Lung (tissue), 12 donors: ENCODE measurements around the gene DBN1. TPM values are rescaled to one million over a fixed set of nuclear protein-coding genes. Genes with fewer than 3 reads are reported as not detected.

ENCODE experiments used
- ATAC-seq: fragments of 200-7000 bp; cut with Tn5 transposase; one replicate; pipeline ENCODE4 v1.9.1; 2020; ENCODE audit warnings: moderate number of reproducible peaks; ENCODE audit not compliant: insufficient read depth, low FRiP score
- DNase-seq, 3 donors: peaks; one replicate each; pipeline ENCODE4 v3.0.0-alpha.2; 2013 to 2017
- H3K27ac ChIP-seq, 2 donors: one replicate each; pipeline ENCODE4 v1.5.1; 2013; ENCODE audit warnings: mild to moderate bottlenecking in 2 of 2, moderate library complexity in 2 of 2, control low read depth in 1 of 2, inconsistent platforms in 1 of 2, low read depth in 1 of 2, low read length in 1 of 2
- H3K27me3 ChIP-seq, 3 donors: one replicate each; pipeline ENCODE4 v1.5.1; 2013; ENCODE audit warnings: low read length in 2 of 3; ENCODE audit not compliant: control insufficient read depth in 3 of 3, insufficient read depth in 3 of 3
- H3K36me3 ChIP-seq, 4 donors: one replicate each; pipeline ENCODE4 v1.5.1; 2013; ENCODE audit warnings: low read length in 4 of 4, mild to moderate bottlenecking in 1 of 4, moderate library complexity in 1 of 4; ENCODE audit not compliant: control insufficient read depth in 4 of 4, insufficient read depth in 4 of 4
- H3K4me1 ChIP-seq, 5 donors: one replicate each; pipeline ENCODE4 v1.5.1; 2013; ENCODE audit warnings: low read length in 5 of 5, mild to moderate bottlenecking in 2 of 5, moderate library complexity in 1 of 5; ENCODE audit not compliant: control insufficient read depth in 5 of 5, insufficient read depth in 5 of 5
- H3K4me3 ChIP-seq: one replicate; pipeline ENCODE4 v1.5.1; 2013; ENCODE audit warnings: mild to moderate bottlenecking, control low read depth, moderate library complexity
- H3K9ac ChIP-seq, 2 donors: one replicate each; pipeline ENCODE4 v1.5.1; 2013; ENCODE audit warnings: low read length in 2 of 2, control low read depth in 1 of 2; ENCODE audit not compliant: insufficient read depth in 1 of 2
- H3K9me3 ChIP-seq, 4 donors: one replicate each; pipeline ENCODE4 v1.5.1; 2013; ENCODE audit warnings: low read length in 3 of 4, mild to moderate bottlenecking in 1 of 4, moderate library complexity in 1 of 4; ENCODE audit not compliant: control insufficient read depth in 4 of 4, insufficient read depth in 3 of 4
- WGBS, 2 donors: extraction: QIAGEN DNeasy Blood & Tissue Kit; methylation state at CpG; one replicate each; pipeline ENCODE4 v1.1.7; 2013; 5-methylcytosine and 5-hydroxymethylcytosine counted together
- polyA plus RNA-seq, 2 donors: library from polyadenylated mRNA; stranded (reverse); fragments of 200-250 nt; gene quantifications; one replicate each; pipeline ENCODE4 v1.2.1, GENCODE V29; 2013
- total RNA-seq, 2 donors: library from RNA; depleted of rRNA in 1 of 2; stranded (reverse); fragments of >200 nt in 1 of 2; gene quantifications; one replicate each; pipeline ENCODE4 v1.2.1, GENCODE V29; 2014 to 2021
- TF ChIP-seq, protein P1 (sequence below): IDR thresholded peaks from 2 replicates; pipeline ENCODE4 v1.5.1; 2012; ENCODE audit warnings: mild to moderate bottlenecking; ENCODE audit errors: control extremely low read depth, extremely low read depth
- donor health status: control.
- donor health status: control.
- donor health status: Bipolar disorder and iron deficiency.
- donor health status: healthy.
- donor health status: DM: yes; HTN: yes; CAD: no.

DBN1 gene
- total and polyA plus RNA-seq, 4 donors: 18.7 to 38.3 (median 30.3) TPM

DNA sequence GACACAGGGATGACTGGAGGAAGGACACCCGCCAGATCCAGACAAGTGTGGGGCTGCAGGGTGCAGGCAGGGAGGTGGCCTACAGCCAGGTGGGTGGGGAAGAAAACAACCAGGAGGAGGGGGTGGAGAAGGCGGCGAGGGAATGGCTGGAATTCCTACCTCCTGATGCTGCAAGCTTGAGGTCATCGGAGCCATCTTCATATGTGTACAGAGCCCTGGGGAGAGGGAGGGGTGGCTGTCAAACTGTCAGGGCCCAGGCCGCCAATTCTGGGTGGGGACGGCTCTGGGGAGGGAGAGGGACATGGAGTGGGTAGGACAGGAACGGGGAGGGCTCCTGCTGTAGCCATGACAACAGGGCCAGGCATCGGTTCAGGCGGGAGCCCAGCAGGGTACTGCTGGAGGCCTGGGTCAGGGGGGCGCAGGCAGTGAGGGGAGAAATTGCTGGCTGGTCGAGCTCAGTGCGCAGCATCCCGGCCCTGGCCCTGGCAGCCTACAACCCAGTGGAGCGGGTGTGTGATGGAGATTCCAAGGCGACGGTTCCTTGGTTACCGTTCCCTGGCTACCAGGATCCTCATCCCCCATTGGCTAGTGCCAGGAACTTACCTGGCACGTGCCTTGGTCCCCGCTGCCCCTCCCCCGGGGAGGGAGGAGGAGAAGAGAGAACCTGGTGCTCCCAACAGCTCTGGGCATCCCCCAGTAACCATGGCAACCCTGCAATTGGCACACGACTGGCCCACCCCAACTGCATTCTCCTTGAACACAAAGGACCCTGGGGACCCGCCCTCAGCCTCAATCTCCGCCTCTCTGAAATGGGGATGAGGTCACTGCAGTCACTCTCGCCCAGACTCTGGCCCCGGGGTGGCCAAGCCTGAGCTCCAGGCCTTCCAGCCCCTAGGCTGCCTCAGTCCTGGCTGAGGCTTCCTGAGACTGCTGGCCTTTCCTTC is 4.5 kb downstream of the DBN1 start:
- H3K4me1 ChIP-seq: peaks cover 0 to 25% (median 10%) of the 10 kb centered on the region in 5 donors
- no peak overlapping the region for H3K9ac ChIP-seq
- TF ChIP-seq, protein P1, sequence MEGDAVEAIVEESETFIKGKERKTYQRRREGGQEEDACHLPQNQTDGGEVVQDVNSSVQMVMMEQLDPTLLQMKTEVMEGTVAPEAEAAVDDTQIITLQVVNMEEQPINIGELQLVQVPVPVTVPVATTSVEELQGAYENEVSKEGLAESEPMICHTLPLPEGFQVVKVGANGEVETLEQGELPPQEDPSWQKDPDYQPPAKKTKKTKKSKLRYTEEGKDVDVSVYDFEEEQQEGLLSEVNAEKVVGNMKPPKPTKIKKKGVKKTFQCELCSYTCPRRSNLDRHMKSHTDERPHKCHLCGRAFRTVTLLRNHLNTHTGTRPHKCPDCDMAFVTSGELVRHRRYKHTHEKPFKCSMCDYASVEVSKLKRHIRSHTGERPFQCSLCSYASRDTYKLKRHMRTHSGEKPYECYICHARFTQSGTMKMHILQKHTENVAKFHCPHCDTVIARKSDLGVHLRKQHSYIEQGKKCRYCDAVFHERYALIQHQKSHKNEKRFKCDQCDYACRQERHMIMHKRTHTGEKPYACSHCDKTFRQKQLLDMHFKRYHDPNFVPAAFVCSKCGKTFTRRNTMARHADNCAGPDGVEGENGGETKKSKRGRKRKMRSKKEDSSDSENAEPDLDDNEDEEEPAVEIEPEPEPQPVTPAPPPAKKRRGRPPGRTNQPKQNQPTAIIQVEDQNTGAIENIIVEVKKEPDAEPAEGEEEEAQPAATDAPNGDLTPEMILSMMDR: no peak
- no peak overlapping the region for H3K4me3 ChIP-seq
- H3K9me3 ChIP-seq: peaks cover 0 to 4% (median 0%) of the 10 kb centered on the region in 4 donors
- H3K27ac ChIP-seq: no peak overlapping the region
- no peak for ATAC-seq
- DNase-seq: no peak
- WGBS, 2 donors: 77 to 87% methylated on average over 24 of the region's 25 CpGs
- H3K36me3 ChIP-seq: peaks cover 0 to 36% (median 18%) of the 10 kb centered on the region in 4 donors
- no peaks in the 10 kb centered on the region for H3K27me3 ChIP-seq

- Histone ChIP-seq H3K27me3 (no peaks in the 10 kb centered on the region), H3K9me3 (peaks cover 0 to 4% (median 0%) of the 10 kb centered on the region in 4 donors), H3K9ac (no peak overlapping the region), H3K4me3 (no peak overlapping the region), H3K36me3 (peaks cover 0 to 36% (median 20%) of the 10 kb centered on the region in 4 donors), H3K27ac (no peak overlapping the region), H3K4me1 (peaks cover 0 to 25% (median 10%) of the 10 kb centered on the region in 5 donors)
- WGBS, 2 donors: 93 to 100% methylated on average over 2 of the region's 2 CpGs
- TF ChIP-seq, protein P1: no peak
- no peak for DNase-seq
- no peak for ATAC-seq
Observed at GRCh38 chr5:177468329-177468684, 5.1 kb downstream of the DBN1 start.

GRCh38 chr5:177467436-177467835 is 6.0 kb downstream of the DBN1 start:
- Histone ChIP-seq H3K9ac (no peak overlapping the region), H3K36me3 (peaks cover 0 to 36% (median 21%) of the 10 kb centered on the region in 4 donors), H3K9me3 (peaks cover 0 to 4% (median 0%) of the 10 kb centered on the region in 4 donors), H3K4me1 (peaks cover 0 to 25% (median 10%) of the 10 kb centered on the region in 5 donors), H3K27ac (no peak overlapping the region), H3K4me3 (no peak overlapping the region), H3K27me3 (no peaks in the 10 kb centered on the region)
- DNase-seq (no peak), ATAC-seq (no peak)
- TF ChIP-seq, protein P1: no peak
- 94 to 97% methylated on average over 31 of the region's 31 CpGs for WGBS, 2 donors
